Neural crest cell (in vitro differentiated cells): Measurements from ENCODE around the gene MIER2. TPM values are rescaled to one million over a fixed set of nuclear protein-coding genes. Genes with fewer than 3 reads are reported as not detected.

Experiments
- DNase-seq: peaks from one replicate; pipeline ENCODE4 v3.0.0; 2021; ENCODE audit warnings: low read depth, mixed read lengths, low spot score
- H3K27ac Mint-ChIP-seq: one replicate; pipeline ENCODE4 v1.8.0; 2021; ENCODE audit warnings: mild to moderate bottlenecking, mixed read lengths; ENCODE audit not compliant: unreplicated experiment
- H3K27me3 Mint-ChIP-seq: 2 replicates; pipeline ENCODE4 v1.8.0; 2021; ENCODE audit warnings: low read depth, mild to moderate bottlenecking, mixed read lengths
- H3K36me3 Mint-ChIP-seq: 2 replicates; pipeline ENCODE4 v1.8.0; 2021; ENCODE audit warnings: low read depth, mild to moderate bottlenecking, mixed read lengths
- H3K4me1 Mint-ChIP-seq: 2 replicates; pipeline ENCODE4 v1.8.0; 2021; ENCODE audit warnings: mixed read lengths
- H3K4me3 Mint-ChIP-seq: one replicate; pipeline ENCODE4 v1.8.0; 2021; ENCODE audit warnings: mild to moderate bottlenecking, mixed read lengths
- H3K9me3 Mint-ChIP-seq: 2 replicates; pipeline ENCODE4 v1.8.0; 2021; ENCODE audit warnings: mixed read lengths
- CTCF ChIP-seq: fragments of 200-600 bp; sonication (generic); conservative IDR thresholded peaks from 2 replicates; pipeline ENCODE4 v1.5.0; 2021; ENCODE audit warnings: antibody characterized with exemption, mild to moderate bottlenecking
- total RNA-seq: library from RNA; stranded (reverse); gene quantifications from 2 replicates; pipeline ENCODE4 v1.2.1, GENCODE V29; 2021

The MIER2 gene
- total RNA-seq, 1 donor from 2014 or later = 45.8 TPM

GRCh38 chr19:374183-374885, 29.7 kb upstream of the MIER2 start:
- no peaks in the 10 kb centered on the region for H3K36me3 Mint-ChIP-seq
- DNase-seq = no peak
- peaks cover 11% of the 10 kb centered on the region for H3K27me3 Mint-ChIP-seq
- peaks cover 13% of the 10 kb centered on the region for H3K4me1 Mint-ChIP-seq
- no peak for TF ChIP-seq CTCF
- no peaks in the 10 kb centered on the region for H3K9me3 Mint-ChIP-seq
- no peak overlapping the region for H3K4me3 Mint-ChIP-seq
- no peak overlapping the region for H3K27ac Mint-ChIP-seq

- H3K27ac Mint-ChIP-seq = no peak overlapping the region
- peaks cover 13% of the 10 kb centered on the region for H3K4me1 Mint-ChIP-seq
- no peak for DNase-seq
- H3K36me3 Mint-ChIP-seq = no peaks in the 10 kb centered on the region
- peaks cover 13% of the 10 kb centered on the region for H3K27me3 Mint-ChIP-seq
- no peaks in the 10 kb centered on the region for H3K9me3 Mint-ChIP-seq
- no peak for TF ChIP-seq CTCF
- H3K4me3 Mint-ChIP-seq = no peak overlapping the region
Observed at GRCh38 chr19:373391-374182, 29.0 kb upstream of the MIER2 start.

GRCh38 chr19:372306-372890, 27.8 kb upstream of the MIER2 start:
- Mint-ChIP-seq H3K27ac (no peak overlapping the region), H3K4me1 (peaks cover 13% of the 10 kb centered on the region), H3K36me3 (no peaks in the 10 kb centered on the region), H3K4me3 (no peak overlapping the region), H3K27me3 (peaks cover 11% of the 10 kb centered on the region), H3K9me3 (no peaks in the 10 kb centered on the region)
- no peak for DNase-seq
- no peak for TF ChIP-seq CTCF

GRCh38 chr19:371501-372168, 27.0 kb upstream of the MIER2 start:
- Mint-ChIP-seq H3K27me3 (peaks cover 17% of the 10 kb centered on the region), H3K9me3 (no peaks in the 10 kb centered on the region), H3K27ac (no peak overlapping the region), H3K4me1 (peaks cover 13% of the 10 kb centered on the region), H3K4me3 (no peak overlapping the region), H3K36me3 (no peaks in the 10 kb centered on the region)
- DNase-seq = no peak
- TF ChIP-seq CTCF = no peak

- no peak for DNase-seq
- no peak for TF ChIP-seq CTCF
Observed at GRCh38 chr19:370641-371330, 26.2 kb upstream of the MIER2 start.

More at GRCh38 chr19:370641-371330, 26.2 kb upstream of the MIER2 start:
- Mint-ChIP-seq H3K27me3 (peaks cover 17% of the 10 kb centered on the region), H3K4me1 (peaks cover 13% of the 10 kb centered on the region), H3K36me3 (no peaks in the 10 kb centered on the region), H3K9me3 (no peaks in the 10 kb centered on the region), H3K27ac (no peak overlapping the region), H3K4me3 (no peak overlapping the region)
